Measurements from ENCODE around the gene MTAP.
A peak's percentile ranks its signal among the peaks of the same experiment; 100 is the strongest.

MTAP gene

GRCh38 chr9:21802418-21803000, at the start of gene MTAP:
Gene MTAP (plus strand): TSS chr9:21802636. CDS start chr9:21802749, 113 bp downstream.
- peak; percentile 29 to 34 for DNase-seq (ENCODE audit: low read depth in 2 of 2)

- DNase-seq (ENCODE audit: low read depth in 2 of 2), result no peak
These were observed 48.9 kb upstream of the MTAP start for GRCh38 chr9:21753523-21753922.

GRCh38 chr9:21754741-21755140, 47.7 kb upstream of the MTAP start:
- no peak for DNase-seq (ENCODE audit: low read depth in 2 of 2)

- no peak for DNase-seq (ENCODE audit: low read depth in 2 of 2)
These were observed 43.9 kb upstream of the MTAP start for GRCh38 chr9:21758540-21758939.

- DNase-seq (ENCODE audit: low read depth in 2 of 2), result no peak
These were observed 41.0 kb upstream of the MTAP start for GRCh38 chr9:21761309-21761901.

- no peak for DNase-seq (ENCODE audit: low read depth in 2 of 2)
These were observed 40.4 kb upstream of the MTAP start for GRCh38 chr9:21762064-21762463.

- DNase-seq (ENCODE audit: low read depth in 2 of 2), result no peak
These were observed 37.6 kb upstream of the MTAP start for GRCh38 chr9:21764846-21765245.

- no peak for DNase-seq (ENCODE audit: low read depth in 2 of 2)
These were observed 36.3 kb upstream of the MTAP start for GRCh38 chr9:21766096-21766495.

- DNase-seq (ENCODE audit: low read depth in 2 of 2), result no peak
These were observed 31.4 kb upstream of the MTAP start for GRCh38 chr9:21770871-21771560.

GRCh38 chr9:21777701-21778100, 24.7 kb upstream of the MTAP start:
- no peak for DNase-seq (ENCODE audit: low read depth in 2 of 2)

- DNase-seq (ENCODE audit: low read depth in 2 of 2), result no peak
These were observed 24.1 kb upstream of the MTAP start for GRCh38 chr9:21778304-21778703.

GRCh38 chr9:21779397-21779796, 23.0 kb upstream of the MTAP start:
- DNase-seq (ENCODE audit: low read depth in 2 of 2), result no peak

GRCh38 chr9:21781656-21782055, 20.8 kb upstream of the MTAP start:
- no peak for DNase-seq (ENCODE audit: low read depth in 2 of 2)

- no peak for DNase-seq (ENCODE audit: low read depth in 2 of 2)
These were observed 20.2 kb upstream of the MTAP start for GRCh38 chr9:21782205-21782604.

- no peak for DNase-seq (ENCODE audit: low read depth in 2 of 2)
These were observed 13.7 kb upstream of the MTAP start for GRCh38 chr9:21788752-21789151.

GRCh38 chr9:21789541-21790037, 12.8 kb upstream of the MTAP start:
- DNase-seq (ENCODE audit: low read depth in 2 of 2), result peak in 1 of 2 donors; percentile 17

- DNase-seq (ENCODE audit: low read depth in 2 of 2), result no peak
These were observed 7.0 kb upstream of the MTAP start for GRCh38 chr9:21795483-21795882.

GRCh38 chr9:21796768-21797167, 5.7 kb upstream of the MTAP start:
- no peak for DNase-seq (ENCODE audit: low read depth in 2 of 2)

- DNase-seq (ENCODE audit: low read depth in 2 of 2), result no peak
These were observed 1.3 kb upstream of the MTAP start for GRCh38 chr9:21800931-21801682.

GRCh38 chr9:21801683-21802417, 586 bp upstream of the MTAP start:
- no peak for DNase-seq (ENCODE audit: low read depth in 2 of 2)

GRCh38 chr9:21803649-21804048, 1.2 kb downstream of the MTAP start:
- no peak for DNase-seq (ENCODE audit: low read depth in 2 of 2)

GRCh38 chr9:21804331-21804730, 1.9 kb downstream of the MTAP start:
- no peak for DNase-seq (ENCODE audit: low read depth in 2 of 2)
